ENCODE measurements around the gene SAMD11.
"Not testable (repeated sequence)": the region's sequence is repeated elsewhere in the genome, so short reads cannot be mapped to it uniquely, and the experiment has no call there.

DNA sequence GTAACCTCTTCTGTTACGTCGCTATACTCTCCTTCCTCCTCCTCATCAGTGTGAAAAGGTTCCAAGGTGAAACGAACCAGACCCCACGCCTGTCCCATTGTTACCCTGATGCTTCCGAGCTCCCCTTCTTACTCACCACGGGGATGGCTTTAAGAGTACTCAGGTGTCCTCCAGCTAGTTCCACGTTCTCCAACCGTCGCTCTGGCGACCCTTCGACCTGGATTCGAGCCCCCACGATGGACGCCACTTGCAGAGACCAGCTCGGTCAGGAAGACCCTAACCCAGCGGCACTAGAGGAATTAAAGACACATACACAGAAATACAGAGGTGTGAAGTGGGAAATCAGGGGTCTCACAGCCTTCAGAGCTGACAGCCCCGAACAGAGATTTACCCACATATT is 25.8 kb upstream of the SAMD11 start:
- not testable (repeated sequence) for TF ChIP-seq CTCF, EP300 (IDR thresholded peaks at IDR 0.05)

Measured in gastroesophageal sphincter (tissue), 3 donors.